ENCODE data around the gene PRKCE.

The PRKCE gene

GRCh38 chr2:45960057-45960863 lies 308.8 kb downstream of the PRKCE start:
- Histone ChIP-seq H3K27ac (no peak overlapping the region), H3K27me3 (replicated peaks) (no peaks in the 10 kb centered on the region), H3K36me3 (replicated peaks) (no peaks in the 10 kb centered on the region), H3K4me3 (ENCODE audit: low read depth, low read length) (no peak overlapping the region)
- no peak for DNase-seq
- TF ChIP-seq, protein P1, sequence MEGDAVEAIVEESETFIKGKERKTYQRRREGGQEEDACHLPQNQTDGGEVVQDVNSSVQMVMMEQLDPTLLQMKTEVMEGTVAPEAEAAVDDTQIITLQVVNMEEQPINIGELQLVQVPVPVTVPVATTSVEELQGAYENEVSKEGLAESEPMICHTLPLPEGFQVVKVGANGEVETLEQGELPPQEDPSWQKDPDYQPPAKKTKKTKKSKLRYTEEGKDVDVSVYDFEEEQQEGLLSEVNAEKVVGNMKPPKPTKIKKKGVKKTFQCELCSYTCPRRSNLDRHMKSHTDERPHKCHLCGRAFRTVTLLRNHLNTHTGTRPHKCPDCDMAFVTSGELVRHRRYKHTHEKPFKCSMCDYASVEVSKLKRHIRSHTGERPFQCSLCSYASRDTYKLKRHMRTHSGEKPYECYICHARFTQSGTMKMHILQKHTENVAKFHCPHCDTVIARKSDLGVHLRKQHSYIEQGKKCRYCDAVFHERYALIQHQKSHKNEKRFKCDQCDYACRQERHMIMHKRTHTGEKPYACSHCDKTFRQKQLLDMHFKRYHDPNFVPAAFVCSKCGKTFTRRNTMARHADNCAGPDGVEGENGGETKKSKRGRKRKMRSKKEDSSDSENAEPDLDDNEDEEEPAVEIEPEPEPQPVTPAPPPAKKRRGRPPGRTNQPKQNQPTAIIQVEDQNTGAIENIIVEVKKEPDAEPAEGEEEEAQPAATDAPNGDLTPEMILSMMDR (IDR thresholded peaks at IDR 0.05; ENCODE audit: low read depth, low read length, missing control alignments) = no peak
- in situ Hi-C loops (cut with HindIII; ENCODE audit: low pct_ligation_motif_present, low sequenced_read_pairs) = no loop called here

DNA sequence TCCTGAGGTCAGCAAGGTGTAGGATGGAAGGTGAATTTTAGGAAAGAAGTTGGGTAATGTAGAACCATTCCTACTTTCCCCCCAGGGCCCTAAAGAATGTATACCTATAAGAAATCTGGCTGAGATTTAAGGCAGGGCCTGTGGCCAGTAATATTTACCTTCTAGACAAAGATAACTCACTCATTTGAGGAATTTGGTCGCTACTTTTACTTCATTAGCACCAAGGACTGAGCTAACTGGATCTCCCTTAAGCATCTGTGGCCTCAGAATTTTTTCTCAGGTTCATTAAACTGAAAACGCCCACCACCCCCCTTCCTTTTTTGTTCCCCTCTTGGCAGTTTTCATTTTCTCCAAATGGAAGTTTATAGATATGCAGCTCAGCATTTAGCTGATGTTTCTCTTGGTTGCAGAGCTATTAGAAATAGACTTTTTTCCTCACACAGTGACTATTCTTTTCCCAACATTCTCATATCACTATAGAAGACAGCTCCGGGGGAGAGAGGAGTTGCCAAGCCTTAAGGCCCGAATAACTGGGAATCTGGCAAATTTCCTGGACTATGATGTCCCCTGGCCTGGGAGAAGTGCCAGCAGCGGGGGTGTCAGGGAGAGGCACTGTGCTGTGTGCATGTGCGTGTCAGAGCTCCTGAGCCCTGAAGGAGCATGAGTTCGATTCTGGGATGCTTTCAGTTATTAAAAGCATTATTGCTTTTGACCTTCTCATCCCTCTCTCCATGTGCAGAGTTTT lies 310.9 kb downstream of the PRKCE start:
- H3K4me3 ChIP-seq (ENCODE audit: low read depth, low read length) = no peak overlapping the region
- TF ChIP-seq, protein P1 (IDR thresholded peaks at IDR 0.05; ENCODE audit: low read depth, low read length, missing control alignments) = no peak
- H3K36me3 ChIP-seq (replicated peaks) = no peaks in the 10 kb centered on the region
- no peaks in the 10 kb centered on the region for H3K27me3 ChIP-seq (replicated peaks)
- peak; percentile 45 for DNase-seq
- no peak overlapping the region for H3K27ac ChIP-seq
- in situ Hi-C loops (cut with HindIII; ENCODE audit: low pct_ligation_motif_present, low sequenced_read_pairs) = no loop called here

DNA sequence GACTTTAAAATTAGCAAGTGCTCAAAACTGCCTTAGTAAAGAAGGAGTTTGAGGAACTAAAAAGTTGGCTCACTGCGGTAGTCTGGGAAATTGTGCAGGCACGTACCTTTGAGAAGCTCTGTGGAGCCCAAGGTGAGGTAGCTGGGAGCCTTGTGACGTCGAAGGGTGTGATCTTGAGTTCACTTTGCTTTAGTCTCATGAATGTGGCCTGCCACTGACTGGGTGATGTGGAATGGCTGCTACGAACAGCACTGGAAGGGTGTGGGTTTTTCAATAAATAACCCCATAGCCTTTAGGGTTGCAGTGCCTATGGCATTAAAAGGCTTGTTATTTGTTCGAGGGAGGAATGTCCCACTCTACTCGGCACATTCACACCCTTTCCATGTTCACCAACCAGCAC lies 312.3 kb downstream of the PRKCE start:
- Histone ChIP-seq H3K27me3 (replicated peaks) (no peaks in the 10 kb centered on the region), H3K36me3 (replicated peaks) (no peaks in the 10 kb centered on the region), H3K27ac (no peak overlapping the region), H3K4me3 (ENCODE audit: low read depth, low read length) (no peak overlapping the region)
- no peak for DNase-seq
- TF ChIP-seq, protein P1 (IDR thresholded peaks at IDR 0.05; ENCODE audit: low read depth, low read length, missing control alignments) = no peak
- in situ Hi-C loops (cut with HindIII; ENCODE audit: low pct_ligation_motif_present, low sequenced_read_pairs) = no loop called here

GRCh38 chr2:45964223-45964841 lies 312.9 kb downstream of the PRKCE start:
- in situ Hi-C loops (cut with HindIII; ENCODE audit: low pct_ligation_motif_present, low sequenced_read_pairs) = no loop called here
- TF ChIP-seq, protein P1 (IDR thresholded peaks at IDR 0.05; ENCODE audit: low read depth, low read length, missing control alignments) = no peak
- Histone ChIP-seq H3K27me3 (replicated peaks) (no peaks in the 10 kb centered on the region), H3K4me3 (ENCODE audit: low read depth, low read length) (no peak overlapping the region), H3K27ac (no peak overlapping the region), H3K36me3 (replicated peaks) (no peaks in the 10 kb centered on the region)
- DNase-seq = peak; percentile 48

- Histone ChIP-seq H3K36me3 (replicated peaks) (no peaks in the 10 kb centered on the region), H3K27ac (no peak overlapping the region), H3K27me3 (replicated peaks) (no peaks in the 10 kb centered on the region), H3K4me3 (ENCODE audit: low read depth, low read length) (no peak overlapping the region)
- in situ Hi-C loops (cut with HindIII; ENCODE audit: low pct_ligation_motif_present, low sequenced_read_pairs) = no loop called here
- DNase-seq = no peak
- TF ChIP-seq, protein P1 (IDR thresholded peaks at IDR 0.05; ENCODE audit: low read depth, low read length, missing control alignments) = no peak
Observed at GRCh38 chr2:45964906-45965305, 313.4 kb downstream of the PRKCE start.
